ENCODE data around the gene STXBP5.

DNA sequence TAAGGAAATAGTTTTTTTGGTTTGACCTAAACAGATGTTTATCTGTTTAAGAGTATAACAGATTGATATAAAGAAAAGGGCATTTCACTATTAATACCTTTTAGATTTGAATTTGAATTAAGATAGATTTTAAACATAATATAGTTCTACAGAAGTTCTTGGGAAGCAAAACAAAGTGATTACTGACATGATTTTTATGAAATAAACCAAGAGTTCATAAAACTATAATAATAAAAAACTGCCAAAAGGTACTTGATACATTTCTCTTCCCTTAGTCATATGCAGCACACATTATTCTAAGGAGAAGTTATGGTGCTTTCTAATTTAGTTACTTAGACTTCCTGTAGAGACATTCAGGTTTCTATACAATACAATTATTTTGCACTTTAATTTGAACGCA lies 9.6 kb downstream of the STXBP5 start:
- TF ChIP-seq SUZ12 (IDR thresholded peaks at IDR 0.05; ENCODE audit: extremely low read depth, insufficient read depth, insufficient read length) = no peak
- no peak for TF ChIP-seq ZNF274 (IDR thresholded peaks at IDR 0.05; ENCODE audit: low read depth, low read length)
- TF ChIP-seq YY1 (IDR thresholded peaks at IDR 0.05; ENCODE audit: insufficient read depth, insufficient read length) = no peak
